OCI-LY7 (cell line): ENCODE data around the gene CARD10. TPM values are rescaled to one million over a fixed set of nuclear protein-coding genes. Genes with fewer than 3 reads are reported as not detected.
A peak's percentile ranks its signal among the peaks of the same experiment; 100 is the strongest.

Experiments
- BruUV-seq: library from RNA; stranded (reverse); fragments of 400-500 nt; replicated peaks from 2 replicates; lab custom pipeline; 2021; lab: Mats Ljungman, UMichigan
- CTCF ChIA-PET: fragments of 300-600 bp; sonication (Branson Sonifier 250); formaldehyde crosslinking; loops from one replicate; lab custom pipeline; 2022; ENCODE audit warnings: antibody characterized with exemption; ENCODE audit not compliant: unreplicated experiment; lab: Charles Lee
- POLR2A ChIA-PET: fragments of 300-600 bp; sonication (Branson Sonifier 250); formaldehyde crosslinking; loops from one replicate; lab custom pipeline; 2022; ENCODE audit warnings: antibody characterized with exemption; lab: Charles Lee
- DNase-seq: peaks from one replicate; pipeline ENCODE4 v3.0.0-alpha.2; 2015; ENCODE audit warnings: low spot score
- H2AFZ ChIP-seq: fragments of 200-600 bp; sonication (generic), shearing (Covaris generic); 2 replicates; pipeline ENCODE4 v1.6.1; 2014; ENCODE audit warnings: mild to moderate bottlenecking, antibody characterized with exemption, low read length, moderate library complexity
- H3K27ac ChIP-seq: fragments of 200-600 bp; sonication (generic); 2 replicates; pipeline ENCODE4 v1.5.1; 2014; ENCODE audit warnings: mixed run types, low read depth, mild to moderate bottlenecking, moderate library complexity, low read length, inconsistent platforms; ENCODE audit not compliant: poor library complexity, severe bottlenecking
- H3K36me3 ChIP-seq: fragments of 200-600 bp; sonication (generic); 2 replicates; pipeline ENCODE4 v1.6.1; 2014; ENCODE audit warnings: mild to moderate bottlenecking, antibody characterized with exemption, low read length, moderate library complexity, mixed read lengths; ENCODE audit not compliant: insufficient read depth
- H3K4me1 ChIP-seq: fragments of 200-600 bp; sonication (generic); 2 replicates; pipeline ENCODE4 v1.5.1; 2014; ENCODE audit warnings: mild to moderate bottlenecking, low read length; ENCODE audit not compliant: insufficient read depth, poor library complexity, severe bottlenecking
- H3K4me2 ChIP-seq: fragments of 200-600 bp; sonication (generic); 2 replicates; pipeline ENCODE4 v1.6.1; 2014; ENCODE audit warnings: mild to moderate bottlenecking, low read length
- H3K4me3 ChIP-seq: fragments of 200-600 bp; sonication (generic); 2 replicates; pipeline ENCODE4 v1.5.1; 2014; ENCODE audit warnings: mild to moderate bottlenecking, low read depth, low read length; ENCODE audit not compliant: poor library complexity, severe bottlenecking
- H3K79me2 ChIP-seq: fragments of 200-600 bp; sonication (generic); 2 replicates; pipeline ENCODE4 v1.6.1; 2016; ENCODE audit warnings: low read depth, mild to moderate bottlenecking, low read length, moderate library complexity, mixed read lengths; ENCODE audit not compliant: insufficient read depth
- H3K9me2 ChIP-seq: fragments of 200-600 bp; sonication (generic); 2 replicates; pipeline ENCODE4 v1.6.1; 2016; ENCODE audit warnings: mild to moderate bottlenecking, low read length, mixed read lengths; ENCODE audit not compliant: insufficient read depth
- H3K9me3 ChIP-seq: fragments of 200-600 bp; sonication (generic); 2 replicates; pipeline ENCODE4 v1.6.1; 2014; ENCODE audit warnings: mild to moderate bottlenecking, mixed run types, low read length, mixed read lengths
- H4K20me1 ChIP-seq: fragments of 200-600 bp; sonication (generic); 2 replicates; pipeline ENCODE4 v1.6.1; 2014; ENCODE audit warnings: mild to moderate bottlenecking, antibody characterized with exemption, low read length, moderate library complexity, mixed read lengths; ENCODE audit not compliant: insufficient read depth
- EZH2phosphoT487 ChIP-seq: fragments of 200-600 bp; sonication (generic); IDR thresholded peaks from 2 replicates; pipeline ENCODE4 v1.6.1; 2018; ENCODE audit warnings: low read depth, borderline replicate concordance, mild to moderate bottlenecking, mixed run types, antibody characterized with exemption, low read length, moderate library complexity, mixed read lengths
- intact Hi-C: fragments of 100-400 bp; cut with micrococcal nuclease; formaldehyde crosslinking; loops from one replicate; pipeline ENCODE4 v1.10.0; 2022; ENCODE audit not compliant: unreplicated experiment
- total RNA-seq, 2 experiments: library from RNA; depleted of rRNA in 1 of 2; stranded (reverse); fragments of >200 nt in 1 of 2; shearing (Covaris generic) in 1 of 2; gene quantifications; 2 replicates each; pipeline ENCODE4 v1.2.3, GENCODE V29; 2014 to 2022
- TF ChIP-seq, protein P1 (sequence below): fragments of 200-600 bp; sonication (generic); conservative IDR thresholded peaks from 2 replicates; pipeline ENCODE4 v1.5.1; 2014; ENCODE audit warnings: mild to moderate bottlenecking, antibody characterized with exemption, low read length, moderate library complexity, mixed read lengths

The CARD10 gene
- total RNA-seq, 2 experiments from 2014 or later, result 2.8 to 4.0 TPM

DNA sequence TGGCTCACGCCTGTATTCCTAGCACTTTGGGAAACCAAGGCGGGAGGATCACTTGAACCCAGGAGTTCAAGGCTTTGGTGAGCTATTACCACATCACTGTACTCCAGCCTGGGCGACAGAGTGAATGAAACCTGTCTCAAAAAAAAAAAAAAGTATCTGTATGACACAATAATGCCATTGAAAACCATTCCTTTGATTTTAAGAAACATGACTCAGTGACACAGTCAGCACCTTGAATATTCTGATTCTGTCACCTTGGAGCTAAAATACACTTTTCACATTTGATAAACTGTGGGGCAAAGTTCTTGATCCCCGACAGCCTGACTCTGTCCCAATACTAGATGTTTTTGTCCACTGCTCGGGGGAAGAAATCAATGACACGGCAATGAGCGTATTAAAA is 75.2 kb downstream of the CARD10 start:
- Histone ChIP-seq H3K79me2 (no peaks in the 10 kb centered on the region), H3K4me3 (no peak overlapping the region), H3K4me1 (peaks cover 4% of the 10 kb centered on the region), H3K36me3 (no peaks in the 10 kb centered on the region), H2AFZ (no peak overlapping the region), H3K9me3 (peaks cover 10% of the 10 kb centered on the region; the same call in 1 of the 2 replicates), H3K4me2 (no peak overlapping the region), H4K20me1 (no peaks in the 10 kb centered on the region), H3K27ac (no peak overlapping the region), H3K9me2 (no peaks in the 10 kb centered on the region)
- DNase-seq, result no peak
- no TSS peak for BruUV-seq
- intact Hi-C loops, result no loop called here
- TF ChIP-seq EZH2phosphoT487, result no peak
- TF ChIP-seq, protein P1, sequence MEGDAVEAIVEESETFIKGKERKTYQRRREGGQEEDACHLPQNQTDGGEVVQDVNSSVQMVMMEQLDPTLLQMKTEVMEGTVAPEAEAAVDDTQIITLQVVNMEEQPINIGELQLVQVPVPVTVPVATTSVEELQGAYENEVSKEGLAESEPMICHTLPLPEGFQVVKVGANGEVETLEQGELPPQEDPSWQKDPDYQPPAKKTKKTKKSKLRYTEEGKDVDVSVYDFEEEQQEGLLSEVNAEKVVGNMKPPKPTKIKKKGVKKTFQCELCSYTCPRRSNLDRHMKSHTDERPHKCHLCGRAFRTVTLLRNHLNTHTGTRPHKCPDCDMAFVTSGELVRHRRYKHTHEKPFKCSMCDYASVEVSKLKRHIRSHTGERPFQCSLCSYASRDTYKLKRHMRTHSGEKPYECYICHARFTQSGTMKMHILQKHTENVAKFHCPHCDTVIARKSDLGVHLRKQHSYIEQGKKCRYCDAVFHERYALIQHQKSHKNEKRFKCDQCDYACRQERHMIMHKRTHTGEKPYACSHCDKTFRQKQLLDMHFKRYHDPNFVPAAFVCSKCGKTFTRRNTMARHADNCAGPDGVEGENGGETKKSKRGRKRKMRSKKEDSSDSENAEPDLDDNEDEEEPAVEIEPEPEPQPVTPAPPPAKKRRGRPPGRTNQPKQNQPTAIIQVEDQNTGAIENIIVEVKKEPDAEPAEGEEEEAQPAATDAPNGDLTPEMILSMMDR, result no peak
- POLR2A ChIA-PET, result no interaction called here
- CTCF ChIA-PET, result no interaction called here

DNA sequence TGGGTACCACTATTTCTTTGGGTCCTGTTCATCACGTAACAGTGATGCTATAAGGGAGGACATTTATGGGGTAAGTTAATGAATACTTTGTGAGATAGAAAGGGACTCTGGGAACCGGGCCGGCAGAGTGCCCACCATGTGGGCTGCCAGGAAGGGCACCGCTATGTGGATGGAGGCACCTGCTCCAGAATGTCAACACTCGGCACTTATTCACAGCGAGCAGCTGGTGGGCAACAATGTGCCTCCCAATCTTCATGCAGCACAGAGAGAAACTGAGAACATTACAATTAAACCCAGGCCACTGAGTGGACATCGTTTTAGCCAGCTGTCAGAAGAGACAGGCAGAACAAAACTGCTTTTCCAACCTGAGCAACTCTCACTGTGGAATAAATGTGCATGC is 76.1 kb downstream of the CARD10 start:
- Histone ChIP-seq H2AFZ (peak overlapping the region; percentile 76; the same call in 1 of the 2 replicates), H3K4me3 (no peak overlapping the region), H3K4me2 (no peak overlapping the region; the same call in 1 of the 2 replicates), H3K4me1 (peaks cover 4% of the 10 kb centered on the region), H3K9me3 (peaks cover 10% of the 10 kb centered on the region; the same call in 1 of the 2 replicates), H3K36me3 (no peaks in the 10 kb centered on the region), H3K9me2 (no peaks in the 10 kb centered on the region), H4K20me1 (no peaks in the 10 kb centered on the region), H3K79me2 (no peaks in the 10 kb centered on the region), H3K27ac (no peak overlapping the region)
- no peak for DNase-seq
- ChIA-PET CTCF (no interaction called here), POLR2A (no interaction called here)
- TF ChIP-seq, protein P1, result no peak
- TF ChIP-seq EZH2phosphoT487, result no peak
- intact Hi-C loops, result no loop called here
- BruUV-seq, result no TSS peak

DNA sequence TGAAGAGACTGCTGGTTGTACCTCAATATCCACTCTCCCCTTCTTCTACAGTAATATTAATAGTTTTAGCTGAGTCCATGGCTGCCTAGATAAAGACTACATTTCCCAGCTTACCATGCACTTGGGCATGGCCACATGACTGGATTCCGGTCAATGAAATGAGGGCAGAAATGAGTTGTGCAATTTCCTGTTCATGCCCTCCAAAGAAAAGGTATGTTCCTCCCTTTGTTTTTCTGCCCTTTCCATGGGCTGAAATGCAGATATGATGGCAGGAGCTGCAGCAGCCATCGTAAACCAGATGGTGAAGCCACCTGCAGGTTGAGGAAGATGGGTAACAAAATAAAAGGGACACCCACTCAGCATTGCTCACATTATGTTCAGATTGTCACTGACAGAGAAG is 76.7 kb downstream of the CARD10 start:
- Histone ChIP-seq H3K27ac (no peak overlapping the region), H4K20me1 (no peaks in the 10 kb centered on the region), H3K4me1 (peaks cover 4% of the 10 kb centered on the region), H3K4me3 (no peak overlapping the region), H3K9me2 (no peaks in the 10 kb centered on the region), H3K36me3 (no peaks in the 10 kb centered on the region), H3K4me2 (peak overlapping the region; percentile 36; the same call in 1 of the 2 replicates), H3K79me2 (no peaks in the 10 kb centered on the region), H3K9me3 (peaks cover 10% of the 10 kb centered on the region; the same call in 1 of the 2 replicates), H2AFZ (peak overlapping the region; percentile 76; the same call in 1 of the 2 replicates)
- DNase-seq, result peak; percentile 48
- CTCF ChIA-PET, result no interaction called here
- intact Hi-C loops, result no loop called here
- no TSS peak for BruUV-seq
- no peak for TF ChIP-seq EZH2phosphoT487
- TF ChIP-seq, protein P1, result no peak
- POLR2A ChIA-PET, result no interaction called here
